Endodermal cell (in vitro differentiated cells): ENCODE results near the gene SDC1. TPM values are rescaled to one million over a fixed set of nuclear protein-coding genes. Genes with fewer than 3 reads are reported as not detected.
A peak's percentile ranks its signal among the peaks of the same experiment; 100 is the strongest.

Source experiments
- DNase-seq: peaks from one replicate; pipeline ENCODE4 v3.0.0-alpha.2; 2017
- H3K27ac ChIP-seq: 2 replicates; pipeline ENCODE4 v1.5.1; 2013; ENCODE audit warnings: mild to moderate bottlenecking, low read depth, low read length, moderate library complexity
- H3K27me3 ChIP-seq: 2 replicates; pipeline ENCODE4 v1.6.1; 2013; ENCODE audit warnings: mild to moderate bottlenecking, low read length, moderate library complexity; ENCODE audit not compliant: insufficient read depth, control insufficient read depth, poor library complexity, severe bottlenecking
- H3K36me3 ChIP-seq: 2 replicates; pipeline ENCODE4 v1.7.0; 2013; ENCODE audit warnings: mild to moderate bottlenecking, low read length, moderate library complexity; ENCODE audit not compliant: control insufficient read depth, insufficient read depth
- H3K4me1 ChIP-seq: one replicate; pipeline ENCODE4 v1.7.0; 2013; ENCODE audit warnings: low read length; ENCODE audit not compliant: control insufficient read depth, insufficient read depth
- H3K4me3 ChIP-seq: 2 replicates; pipeline ENCODE4 v1.5.1; 2013; ENCODE audit warnings: mild to moderate bottlenecking, low read length, moderate library complexity
- H3K9ac ChIP-seq: 2 replicates; pipeline ENCODE4 v1.6.1; 2013; ENCODE audit warnings: mild to moderate bottlenecking, low read length, moderate library complexity; ENCODE audit not compliant: poor library complexity, severe bottlenecking; ENCODE audit errors: extremely low read depth
- H3K9me3 ChIP-seq: 2 replicates; pipeline ENCODE4 v1.6.1; 2013; ENCODE audit warnings: mild to moderate bottlenecking, low read length, moderate library complexity; ENCODE audit not compliant: control insufficient read depth
- H3K27ac Mint-ChIP-seq: 2 replicates; pipeline ENCODE4 v1.8.0; 2020; ENCODE audit warnings: mixed read lengths
- H3K27me3 Mint-ChIP-seq: 2 replicates; pipeline ENCODE4 v1.8.0; 2021; ENCODE audit warnings: mild to moderate bottlenecking, mixed read lengths; ENCODE audit not compliant: insufficient read depth
- H3K36me3 Mint-ChIP-seq: 2 replicates; pipeline ENCODE4 v1.8.0; 2020; ENCODE audit warnings: low read depth, mixed read lengths
- H3K4me1 Mint-ChIP-seq: 2 replicates; pipeline ENCODE4 v1.8.0; 2020; ENCODE audit warnings: mixed read lengths
- H3K4me3 Mint-ChIP-seq: 2 replicates; pipeline ENCODE4 v1.8.0; 2020; ENCODE audit warnings: mild to moderate bottlenecking, moderate library complexity, mixed read lengths
- H3K9me3 Mint-ChIP-seq: 2 replicates; pipeline ENCODE4 v1.8.0; 2020; ENCODE audit warnings: mild to moderate bottlenecking, mixed read lengths
- CTCF ChIP-seq: fragments of 200-600 bp; sonication (generic); conservative IDR thresholded peaks from 2 replicates; pipeline ENCODE4 v1.5.0; 2021; ENCODE audit warnings: antibody characterized with exemption, mild to moderate bottlenecking
- WGBS, 2 experiments: methylation state at CpG; one replicate each; pipeline versions ENCODE4 v1.1.5 to v1.1.7; 2013; ENCODE audit warnings: missing lambda C conversion rate in 2 of 2, mixed read lengths in 1 of 2; ENCODE audit not compliant: insufficient coverage in 1 of 2, insufficient read length in 1 of 2; 5-methylcytosine and 5-hydroxymethylcytosine counted together
- total RNA-seq, 2 donors: library from RNA; stranded (reverse); fragmentation: NEBNext Ultra II Directional in 1 of 2; extraction: Animal tissue kit (Norgen Biotek cat#: 25700) in 1 of 2; gene quantifications; 2 replicates in 1 of 2; 3 replicates in 1 of 2; pipeline ENCODE4 v1.2.1, GENCODE V29; 2021

Gene SDC1
- total RNA-seq, 2 donors from 2014 or later = 12.7 to 19.2 TPM

DNA sequence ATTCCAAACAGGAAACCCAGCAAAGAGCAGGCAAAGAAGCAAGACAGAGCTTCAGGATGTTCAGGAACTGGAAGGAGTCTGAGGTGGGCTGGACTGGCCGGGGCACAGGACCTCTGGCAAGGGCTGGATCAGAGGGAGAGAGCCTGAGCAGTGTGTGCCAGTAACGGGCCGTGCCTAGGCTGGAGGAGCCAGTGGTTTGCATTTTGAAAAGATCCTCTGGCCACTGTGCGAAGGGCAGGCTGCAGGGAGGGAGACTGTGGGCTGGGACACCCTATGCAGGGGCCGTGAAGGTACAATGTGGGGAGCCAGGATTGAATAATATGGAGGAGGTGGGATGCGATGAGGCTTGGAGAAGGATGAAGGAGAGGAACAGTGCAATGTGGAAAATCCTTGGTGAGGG, 6.2 kb upstream of the SDC1 start:
- no peak overlapping the region for H3K4me3 Mint-ChIP-seq
- H3K4me1 ChIP-seq = no peaks in the 10 kb centered on the region
- no peaks in the 10 kb centered on the region for H3K36me3 Mint-ChIP-seq
- peaks cover 10% of the 10 kb centered on the region for H3K27me3 Mint-ChIP-seq
- peak overlapping the region; percentile 29 for H3K27ac Mint-ChIP-seq
- H3K4me1 Mint-ChIP-seq = peaks cover 6% of the 10 kb centered on the region
- no peak overlapping the region for H3K27ac ChIP-seq
- TF ChIP-seq CTCF = no peak
- H3K9me3 ChIP-seq = no peaks in the 10 kb centered on the region
- no peak overlapping the region for H3K4me3 ChIP-seq
- WGBS, 2 experiments = 93 to 100% methylated on average over 4 to 6 of the region's 6 CpGs
- peaks cover 3% of the 10 kb centered on the region for H3K27me3 ChIP-seq
- H3K36me3 ChIP-seq = no peaks in the 10 kb centered on the region
- H3K9ac ChIP-seq = no peak overlapping the region
- no peaks in the 10 kb centered on the region for H3K9me3 Mint-ChIP-seq
- DNase-seq = peak; percentile 47

GRCh38 chr2:20230114-20230425, 5.1 kb upstream of the SDC1 start:
- Mint-ChIP-seq H3K27ac (no peak overlapping the region), H3K36me3 (no peaks in the 10 kb centered on the region), H3K9me3 (no peaks in the 10 kb centered on the region), H3K4me3 (no peak overlapping the region), H3K27me3 (peaks cover 18% of the 10 kb centered on the region), H3K4me1 (peaks cover 6% of the 10 kb centered on the region)
- no peak for TF ChIP-seq CTCF
- Histone ChIP-seq H3K27me3 (peaks cover 11% of the 10 kb centered on the region), H3K36me3 (no peaks in the 10 kb centered on the region), H3K4me3 (no peak overlapping the region), H3K9ac (no peak overlapping the region), H3K9me3 (no peaks in the 10 kb centered on the region), H3K27ac (no peak overlapping the region), H3K4me1 (no peaks in the 10 kb centered on the region)
- DNase-seq = no peak
- 94 to 100% methylated on average over 3 to 4 of the region's 4 CpGs for WGBS, 2 experiments

DNA sequence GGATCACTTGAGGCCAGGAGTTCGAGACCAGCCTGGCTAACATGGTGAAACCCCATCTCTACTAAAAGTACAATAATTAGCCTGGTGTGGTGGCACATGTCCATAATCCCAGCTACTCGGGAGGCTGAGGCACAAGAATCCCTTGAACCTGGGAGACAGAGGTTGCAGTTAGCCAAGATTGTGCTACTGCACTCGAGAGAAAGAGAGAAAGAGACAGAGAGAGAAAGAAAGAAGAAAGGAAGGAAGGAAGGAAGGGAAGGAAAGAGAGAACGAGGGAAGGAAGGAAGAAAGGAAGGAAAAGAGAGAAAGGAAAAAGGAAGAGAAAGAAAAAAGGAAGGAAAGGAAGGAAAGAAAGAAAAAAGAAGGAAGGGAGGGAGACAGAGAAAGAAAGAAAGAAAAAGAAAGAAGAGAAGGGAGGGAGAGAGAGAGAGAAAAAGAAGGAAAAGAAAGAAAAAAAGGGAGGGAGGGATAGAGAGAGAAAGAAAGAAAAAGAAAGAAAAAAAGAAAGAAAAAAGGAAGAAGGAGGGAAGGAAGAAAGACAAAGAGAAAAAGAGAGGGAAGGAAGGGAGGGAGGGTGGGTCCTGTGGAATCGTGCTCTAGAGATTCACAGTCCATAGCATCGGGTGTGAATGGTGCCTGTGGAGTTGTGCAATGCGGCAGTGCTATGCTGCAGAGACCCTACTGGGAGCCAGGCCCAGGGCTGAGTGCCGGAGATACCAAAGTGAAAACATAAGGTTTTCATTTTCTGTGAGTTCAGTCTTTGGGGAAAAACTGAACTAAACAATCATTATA, 4.6 kb upstream of the SDC1 start:
- Histone ChIP-seq H3K27ac (no peak overlapping the region), H3K9ac (no peak overlapping the region), H3K4me3 (no peak overlapping the region), H3K4me1 (no peaks in the 10 kb centered on the region), H3K27me3 (peaks cover 11% of the 10 kb centered on the region), H3K36me3 (no peaks in the 10 kb centered on the region), H3K9me3 (no peaks in the 10 kb centered on the region)
- peaks cover 18% of the 10 kb centered on the region for H3K27me3 Mint-ChIP-seq
- H3K27ac Mint-ChIP-seq = no peak overlapping the region
- peaks cover 6% of the 10 kb centered on the region for H3K4me1 Mint-ChIP-seq
- no peak for TF ChIP-seq CTCF
- WGBS, 2 experiments = 80 to 92% methylated on average over 7 to 8 of the region's 8 CpGs
- no peak overlapping the region for H3K4me3 Mint-ChIP-seq
- H3K36me3 Mint-ChIP-seq = no peaks in the 10 kb centered on the region
- H3K9me3 Mint-ChIP-seq = no peaks in the 10 kb centered on the region
- peak; percentile 38 for DNase-seq
